Cardiac muscle cell (in vitro differentiated cells and primary cell): Measurements from ENCODE around the gene WFS1. TPM values are rescaled to one million over a fixed set of nuclear protein-coding genes. Genes with fewer than 3 reads are reported as not detected.

Experiments
- DNase-seq, 2 donors: peaks; one replicate each; pipeline versions ENCODE4 v3.0.0 to v3.0.0-alpha.2; 2010 to 2017; ENCODE audit warnings: low read depth in 1 of 2, low spot score in 1 of 2
- H3K27ac ChIP-seq: fragments of 200-600 bp; sonication (generic); 2 replicates; pipeline ENCODE4 v1.5.1; 2016
- H3K27me3 ChIP-seq: fragments of 200-600 bp; sonication (generic); 2 replicates; pipeline ENCODE4 v1.6.0; 2016; ENCODE audit warnings: control low read depth
- H3K36me3 ChIP-seq: fragments of 200-600 bp; sonication (generic); 2 replicates; pipeline ENCODE4 v1.5.1; 2016; ENCODE audit warnings: control low read depth
- H3K4me1 ChIP-seq: fragments of 200-600 bp; sonication (generic); 2 replicates; pipeline ENCODE4 v1.8.1; 2017; ENCODE audit warnings: low read depth, mild to moderate bottlenecking, mixed run types
- H3K4me3 ChIP-seq: fragments of 200-600 bp; sonication (generic); 2 replicates; pipeline ENCODE4 v1.5.1; 2016; ENCODE audit warnings: mild to moderate bottlenecking
- H3K9me3 ChIP-seq: fragments of 200-600 bp; sonication (generic); 2 replicates; pipeline ENCODE4 v1.5.1; 2017; ENCODE audit warnings: low read depth, mild to moderate bottlenecking, control low read depth
- CTCF ChIP-seq: IDR thresholded peaks from 2 replicates; pipeline ENCODE4 v1.5.1; 2012; ENCODE audit warnings: low read depth, mild to moderate bottlenecking, low read length
- polyA plus RNA-seq: library from polyadenylated mRNA; unstranded; fragments of >200 nt; fragmentation: Nextera tagmentation; extraction: Ambion mirVana; gene quantifications from 2 replicates; pipeline ENCODE4 v1.2.1, GENCODE V29; 2016
- total RNA-seq: library from RNA; depleted of rRNA; stranded (reverse); fragments of >200 nt; gene quantifications from 2 replicates; pipeline ENCODE4 v1.2.3, GENCODE V29; 2016

WFS1 gene
- total and polyA plus RNA-seq, 2 experiments from 2014 or later: 29.0 to 30.4 TPM

DNA sequence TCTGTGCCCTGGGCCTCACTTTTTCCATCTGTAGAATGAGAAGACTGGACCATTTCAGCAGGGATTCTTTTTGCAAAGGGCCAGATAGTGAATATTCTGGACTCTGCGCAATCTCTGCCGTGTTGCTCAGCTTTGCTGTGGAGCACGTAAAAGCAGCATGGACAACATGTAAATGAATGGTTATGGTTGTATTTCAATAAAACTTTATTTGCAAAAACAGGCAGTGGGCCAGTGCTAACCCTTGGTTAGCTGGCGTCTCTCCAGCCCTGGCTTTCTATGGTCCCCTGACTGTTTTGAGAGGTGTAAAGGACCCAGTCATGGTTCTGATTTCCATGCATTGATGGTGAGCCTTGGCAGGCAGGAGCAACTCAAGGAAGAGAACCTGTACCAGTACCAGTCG lies 18.7 kb downstream of the WFS1 start:
- no peak overlapping the region for H3K4me3 ChIP-seq
- H3K27ac ChIP-seq: no peak overlapping the region
- no peaks in the 10 kb centered on the region for H3K27me3 ChIP-seq
- H3K36me3 ChIP-seq: peaks cover 6% of the 10 kb centered on the region
- TF ChIP-seq CTCF: no peak
- no peaks in the 10 kb centered on the region for H3K4me1 ChIP-seq
- no peaks in the 10 kb centered on the region for H3K9me3 ChIP-seq
- no peak for DNase-seq

DNA sequence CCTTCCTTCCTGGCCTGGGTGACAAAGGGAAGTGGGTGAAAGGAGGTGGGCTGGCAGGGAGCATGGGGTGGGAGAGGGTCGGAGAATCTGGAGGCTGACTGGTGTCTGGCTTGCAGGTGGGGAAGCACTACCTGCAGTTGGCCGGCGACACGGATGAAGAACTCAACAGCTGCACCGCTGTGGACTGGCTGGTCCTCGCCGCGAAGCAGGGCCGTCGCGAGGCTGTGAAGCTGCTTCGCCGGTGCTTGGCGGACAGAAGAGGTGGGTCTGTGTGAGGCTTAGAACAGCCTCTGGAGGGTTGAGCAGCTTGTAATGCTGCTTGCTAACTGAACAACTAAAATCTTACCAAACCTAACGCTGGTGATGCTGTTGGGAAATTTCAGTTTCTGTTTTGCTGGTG lies 19.2 kb downstream of the WFS1 start:
- no peak for DNase-seq
- Histone ChIP-seq H3K4me3 (no peak overlapping the region), H3K4me1 (no peaks in the 10 kb centered on the region), H3K9me3 (no peaks in the 10 kb centered on the region), H3K27ac (no peak overlapping the region), H3K27me3 (no peaks in the 10 kb centered on the region), H3K36me3 (peaks cover 6% of the 10 kb centered on the region)
- TF ChIP-seq CTCF: no peak

GRCh38 chr4:6290256-6290655 lies 20.6 kb downstream of the WFS1 start:
- H3K4me3 ChIP-seq: no peak overlapping the region
- no peaks in the 10 kb centered on the region for H3K27me3 ChIP-seq
- H3K4me1 ChIP-seq: no peaks in the 10 kb centered on the region
- no peak for DNase-seq
- no peak overlapping the region for H3K27ac ChIP-seq
- H3K36me3 ChIP-seq: peaks cover 6% of the 10 kb centered on the region
- no peaks in the 10 kb centered on the region for H3K9me3 ChIP-seq
- TF ChIP-seq CTCF: no peak

DNA sequence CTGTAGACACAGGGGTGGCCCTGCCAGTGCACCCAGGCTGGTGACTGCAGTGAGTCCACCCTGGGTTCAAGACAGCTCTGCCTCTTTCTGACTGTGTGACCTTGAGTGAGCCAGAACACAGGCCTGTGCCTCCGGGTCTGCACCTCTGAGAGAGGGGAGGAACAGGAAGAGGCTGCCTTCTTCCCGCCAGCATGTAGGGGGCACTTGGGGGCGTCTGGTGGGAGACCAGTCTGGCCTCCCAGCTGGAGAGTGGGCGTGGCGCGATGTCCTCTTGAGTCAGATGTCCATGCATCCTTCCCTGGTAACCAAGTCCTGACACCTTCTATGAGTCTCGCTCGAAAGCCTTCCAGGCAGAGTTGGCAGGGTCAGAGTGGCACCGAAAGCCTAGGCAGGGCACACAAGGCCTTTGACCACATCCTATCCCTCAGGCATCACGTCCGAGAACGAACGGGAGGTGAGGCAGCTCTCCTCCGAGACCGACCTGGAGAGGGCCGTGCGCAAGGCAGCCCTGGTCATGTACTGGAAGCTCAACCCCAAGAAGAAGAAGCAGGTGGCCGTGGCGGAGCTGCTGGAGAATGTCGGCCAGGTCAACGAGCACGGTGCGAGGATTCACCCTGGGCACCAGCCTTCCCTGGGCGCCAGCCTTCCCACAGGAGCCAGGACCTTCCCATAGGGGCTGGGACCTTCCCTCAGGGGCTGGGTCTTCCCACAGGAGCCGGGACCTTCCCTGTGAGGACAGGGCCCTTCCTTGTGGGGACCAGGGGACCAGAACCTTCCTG lies 21.3 kb downstream of the WFS1 start:
- Histone ChIP-seq H3K4me1 (no peaks in the 10 kb centered on the region), H3K27ac (no peak overlapping the region), H3K27me3 (no peaks in the 10 kb centered on the region), H3K36me3 (peaks cover 6% of the 10 kb centered on the region), H3K4me3 (no peak overlapping the region), H3K9me3 (no peaks in the 10 kb centered on the region)
- DNase-seq: no peak
- TF ChIP-seq CTCF: no peak

GRCh38 chr4:6291784-6292297 lies 22.2 kb downstream of the WFS1 start:
- H3K36me3 ChIP-seq: peaks cover 6% of the 10 kb centered on the region
- no peak for TF ChIP-seq CTCF
- no peaks in the 10 kb centered on the region for H3K4me1 ChIP-seq
- H3K27me3 ChIP-seq: no peaks in the 10 kb centered on the region
- DNase-seq: no peak
- H3K9me3 ChIP-seq: no peaks in the 10 kb centered on the region
- H3K27ac ChIP-seq: no peak overlapping the region
- no peak overlapping the region for H3K4me3 ChIP-seq
